GM19395 (cell line): ENCODE data around the gene P2RY14.
"Not testable (repeated sequence)": the region's sequence is repeated elsewhere in the genome, so short reads cannot be mapped to it uniquely, and the experiment has no call there.

Experiments
- ATAC-seq: cut with Tn5 transposase; IDR thresholded peaks from one replicate; pipeline ENCODE4 v1.9.1; 2021; ENCODE audit warnings: mild to moderate bottlenecking, moderate library complexity; ENCODE audit not compliant: unreplicated experiment

Gene P2RY14

DNA sequence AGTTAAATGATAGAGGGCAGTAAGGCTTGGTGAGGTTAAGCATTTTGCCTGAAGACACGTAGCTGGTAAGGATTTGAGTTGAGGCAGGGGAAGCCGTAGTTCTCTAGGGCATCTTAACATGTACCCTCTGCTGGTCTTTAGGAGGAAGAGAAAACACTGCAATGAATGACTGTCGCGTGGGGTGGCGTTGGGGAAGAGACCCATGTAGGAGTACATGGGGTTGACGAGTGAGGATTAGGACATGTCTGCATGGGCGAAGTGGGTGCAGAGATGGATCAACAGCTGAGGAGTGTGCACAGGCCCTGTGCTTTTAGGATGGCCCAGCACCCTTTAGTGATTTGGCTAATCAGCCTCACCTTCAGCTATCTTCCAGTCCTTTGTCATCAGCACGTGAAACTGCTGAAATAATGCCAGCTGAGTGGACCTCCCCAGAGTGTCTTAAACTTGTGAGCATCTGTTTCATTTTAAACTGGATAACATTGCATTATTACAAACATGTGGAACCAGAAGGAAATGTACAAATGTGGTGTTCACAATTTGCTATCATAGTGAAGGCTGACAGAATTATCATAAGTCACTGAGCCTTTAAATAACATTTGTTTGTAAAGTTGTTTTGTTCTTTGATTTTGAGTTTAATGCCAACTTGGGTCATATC lies 15.3 kb downstream of the P2RY14 start:
- ATAC-seq, result no peak

DNA sequence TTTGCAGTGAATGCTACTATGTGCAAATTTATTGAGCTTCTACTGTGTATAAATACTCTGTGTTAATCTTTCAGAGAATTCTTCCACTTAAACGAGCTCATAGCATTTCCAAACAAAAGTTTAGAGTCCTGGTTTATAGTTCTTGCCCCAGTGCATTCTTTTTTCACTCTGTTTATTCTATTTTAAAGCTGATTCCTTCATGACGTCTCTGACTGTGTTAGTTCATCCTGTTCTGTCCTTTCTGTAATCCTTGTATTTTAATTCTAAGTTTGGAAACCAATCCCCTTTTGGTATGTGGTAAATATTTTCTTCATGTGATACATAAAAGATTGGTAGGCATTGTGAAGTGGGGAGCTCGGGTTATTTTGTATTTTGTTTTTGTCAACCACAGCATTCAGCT lies 18.7 kb downstream of the P2RY14 start:
- no peak for ATAC-seq

DNA sequence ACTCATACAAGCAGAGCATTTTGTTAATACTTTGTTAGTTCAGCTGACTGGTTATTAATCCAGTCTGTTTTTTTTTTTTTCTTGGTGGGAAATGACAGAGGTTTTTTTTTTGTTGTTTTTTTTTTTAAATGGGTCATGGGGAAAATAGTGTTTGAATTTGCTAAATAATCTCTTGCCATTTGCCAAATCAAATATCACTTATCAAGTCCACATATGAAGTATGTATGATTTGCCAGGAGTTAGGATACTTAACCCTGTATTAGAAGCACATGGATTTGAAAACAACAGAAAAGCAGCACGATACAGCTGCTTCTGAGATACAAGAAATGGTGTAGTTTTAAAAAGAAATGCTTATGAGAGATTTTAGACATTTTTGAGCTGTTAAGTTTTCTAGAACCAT lies 21.6 kb downstream of the P2RY14 start:
- ATAC-seq, result no peak

DNA sequence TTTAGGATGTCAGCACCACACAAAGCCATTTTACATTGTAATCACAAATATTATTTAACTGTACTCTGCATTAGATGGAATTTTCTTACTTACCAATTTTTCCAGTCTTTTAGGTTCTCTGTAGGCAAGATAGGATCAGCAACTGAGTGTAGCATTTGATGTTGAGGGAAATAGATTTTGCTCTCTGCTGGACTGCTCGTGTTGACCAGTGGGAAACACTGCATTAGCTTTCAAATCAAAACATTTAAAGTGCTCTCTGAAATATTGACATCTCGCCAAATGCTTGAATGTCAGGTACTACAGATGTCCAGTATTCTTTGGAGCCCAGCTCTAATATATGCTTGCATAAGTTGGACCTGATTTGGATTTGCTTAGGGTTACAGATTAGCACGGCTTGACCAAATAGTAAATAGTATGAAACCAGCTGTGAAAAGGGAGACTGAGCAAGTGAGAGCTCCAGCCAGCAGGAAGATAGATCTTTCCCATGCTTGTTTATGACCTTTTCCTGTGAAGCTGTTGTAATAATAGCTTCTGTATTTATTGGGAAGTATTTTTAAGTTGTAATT lies 29.5 kb downstream of the P2RY14 start:
- no peak for ATAC-seq

DNA sequence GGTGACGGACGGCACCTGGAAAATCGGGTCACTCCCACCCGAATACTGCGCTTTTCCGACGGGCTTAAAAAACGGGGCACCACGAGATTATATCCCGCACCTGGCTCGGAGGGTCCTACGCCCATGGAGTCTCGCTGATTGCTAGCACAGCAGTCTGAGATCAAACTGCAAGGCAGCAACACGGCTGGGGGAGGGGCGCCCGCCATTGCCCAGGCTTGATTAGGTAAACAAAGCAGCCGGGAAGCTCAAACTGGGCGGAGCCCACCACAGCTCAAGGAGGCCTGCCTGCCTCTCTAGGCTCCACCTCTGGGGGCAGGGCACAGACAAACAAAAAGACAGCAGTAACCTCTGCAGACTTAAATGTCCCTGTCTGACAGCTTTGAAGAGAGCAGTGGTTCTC lies 36.3 kb downstream of the P2RY14 start:
- ATAC-seq, result not testable (repeated sequence)

DNA sequence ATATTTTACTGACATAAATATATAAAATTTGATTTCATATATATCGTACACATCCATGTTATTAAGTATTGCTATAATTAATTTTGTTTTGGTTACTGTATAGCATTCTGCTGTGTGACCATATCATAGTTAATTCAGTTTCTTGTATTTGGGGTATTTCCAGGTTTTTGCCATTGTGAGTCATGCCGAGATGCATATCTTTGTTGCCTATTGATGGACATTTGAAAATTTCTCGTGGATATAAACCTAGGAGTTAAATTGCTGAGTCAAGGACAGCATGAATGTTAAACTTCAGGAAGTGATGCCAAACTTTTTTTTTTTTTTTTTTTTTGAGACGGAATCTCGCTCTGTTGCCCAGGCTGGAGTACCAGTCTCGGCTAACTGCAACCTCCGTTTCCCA lies 41.6 kb downstream of the P2RY14 start:
- no peak for ATAC-seq

DNA sequence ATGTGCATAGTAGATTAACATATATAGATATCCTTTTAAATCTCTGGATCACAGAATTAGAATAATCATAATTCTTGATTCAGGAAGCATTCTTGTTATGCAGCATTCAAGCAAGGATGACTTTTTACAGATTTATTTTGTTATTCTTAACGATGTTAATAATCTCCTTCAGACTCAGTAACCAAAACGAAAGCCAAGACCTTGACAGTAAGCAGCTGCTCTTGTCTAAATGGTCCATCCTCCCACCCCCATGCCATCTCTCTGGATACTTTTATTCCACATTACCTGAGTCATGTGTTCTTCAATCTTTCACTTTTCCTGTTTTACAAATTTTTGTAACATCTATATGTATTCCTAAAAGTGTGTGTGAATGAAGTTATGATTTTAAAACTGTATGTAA lies 42.0 kb downstream of the P2RY14 start:
- no peak for ATAC-seq

DNA sequence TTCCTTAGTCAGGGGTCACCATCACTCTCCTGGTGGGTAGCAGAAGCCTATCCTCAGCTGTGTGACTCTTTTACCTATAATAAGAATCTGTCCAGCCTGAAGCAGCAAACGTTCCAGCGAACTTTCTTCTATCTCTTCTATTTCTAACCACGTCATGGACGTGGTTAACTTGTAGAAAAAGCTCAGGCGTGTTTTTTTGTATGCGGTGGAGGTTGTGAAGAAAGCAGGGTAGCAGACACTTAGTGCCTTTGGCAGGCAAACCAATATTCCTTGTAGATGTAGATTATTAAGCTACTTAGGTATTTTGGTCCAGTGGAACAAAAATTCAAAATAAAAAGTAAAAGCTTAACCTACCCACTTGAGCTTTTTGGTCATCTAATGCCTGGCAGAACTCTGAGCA lies 43.5 kb downstream of the P2RY14 start:
- ATAC-seq, result no peak

DNA sequence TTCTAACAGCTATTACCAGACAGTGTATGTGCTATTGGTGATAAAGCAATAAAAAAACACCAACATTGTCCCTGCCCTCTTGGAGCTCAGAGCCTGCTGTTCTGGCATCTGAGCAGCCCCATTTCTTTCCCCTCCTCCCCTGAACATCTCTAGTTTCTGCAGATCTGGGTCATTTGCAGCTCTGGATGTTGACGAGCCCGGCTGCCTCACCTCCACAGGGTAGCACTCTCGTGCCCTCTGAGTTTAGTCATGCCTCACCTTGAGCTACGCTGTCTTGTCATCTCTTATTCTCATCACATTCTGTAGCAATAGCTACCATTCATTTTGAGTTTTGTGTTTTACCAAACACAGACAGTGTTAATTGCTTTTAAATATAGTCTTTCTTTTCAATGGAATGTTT lies 45.4 kb downstream of the P2RY14 start:
- ATAC-seq, result no peak

DNA sequence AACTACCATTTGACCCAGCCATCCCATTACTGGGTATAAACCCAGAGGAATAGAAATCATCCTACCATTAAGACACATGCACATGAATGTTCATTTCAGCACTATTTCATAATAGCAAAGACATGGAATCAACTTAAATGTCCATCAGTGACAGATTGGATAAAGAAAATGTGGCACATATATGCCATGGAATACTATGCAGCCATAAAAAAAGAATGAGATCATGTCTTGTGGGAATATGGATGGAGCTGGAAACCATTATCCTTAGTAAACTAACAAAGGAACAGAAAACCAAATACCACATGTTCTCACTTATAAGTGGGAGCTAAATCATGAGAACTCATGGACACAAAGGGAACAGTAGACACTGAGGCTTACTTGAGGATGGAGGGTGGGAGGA lies 45.9 kb downstream of the P2RY14 start:
- not testable (repeated sequence) for ATAC-seq

DNA sequence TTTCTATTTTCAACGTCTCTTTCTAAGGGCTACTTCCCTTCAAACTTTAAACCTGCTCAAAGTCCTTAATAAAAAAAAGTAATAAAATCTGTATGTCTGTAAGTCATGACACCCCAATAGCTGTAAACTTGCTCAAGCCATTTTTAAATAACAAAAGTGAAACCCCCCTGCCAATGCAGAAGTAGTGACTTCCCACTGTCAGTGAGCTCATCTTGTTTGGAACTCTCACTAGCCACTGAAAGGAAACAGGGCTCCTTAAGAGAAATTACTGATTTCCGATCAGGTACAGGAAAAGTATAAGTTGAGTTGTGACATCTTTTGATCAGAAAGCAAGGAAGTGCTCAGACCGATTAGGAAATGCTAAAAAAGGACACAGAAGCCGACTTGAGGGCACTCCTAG lies 47.7 kb downstream of the P2RY14 start:
- peak; percentile 59 for ATAC-seq

DNA sequence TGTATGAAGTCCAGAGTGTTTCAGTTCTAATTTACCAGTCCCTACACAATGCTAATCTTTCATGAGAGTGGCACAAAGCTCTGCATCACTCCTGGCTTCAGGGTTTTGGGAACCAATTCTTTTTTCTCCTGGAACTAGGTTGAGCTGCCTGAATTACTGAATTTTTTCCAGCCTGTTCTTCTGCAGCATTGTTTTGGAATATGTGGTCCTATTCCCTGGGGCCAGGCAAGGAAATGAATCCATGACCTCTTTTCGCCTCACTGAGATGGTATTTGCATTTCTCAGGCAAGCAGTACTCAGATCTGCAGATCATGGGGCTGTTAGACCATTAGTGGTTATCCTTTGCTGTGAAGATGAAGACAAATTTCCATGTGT lies 49.7 kb downstream of the P2RY14 start:
- peak; percentile 29 for ATAC-seq

DNA sequence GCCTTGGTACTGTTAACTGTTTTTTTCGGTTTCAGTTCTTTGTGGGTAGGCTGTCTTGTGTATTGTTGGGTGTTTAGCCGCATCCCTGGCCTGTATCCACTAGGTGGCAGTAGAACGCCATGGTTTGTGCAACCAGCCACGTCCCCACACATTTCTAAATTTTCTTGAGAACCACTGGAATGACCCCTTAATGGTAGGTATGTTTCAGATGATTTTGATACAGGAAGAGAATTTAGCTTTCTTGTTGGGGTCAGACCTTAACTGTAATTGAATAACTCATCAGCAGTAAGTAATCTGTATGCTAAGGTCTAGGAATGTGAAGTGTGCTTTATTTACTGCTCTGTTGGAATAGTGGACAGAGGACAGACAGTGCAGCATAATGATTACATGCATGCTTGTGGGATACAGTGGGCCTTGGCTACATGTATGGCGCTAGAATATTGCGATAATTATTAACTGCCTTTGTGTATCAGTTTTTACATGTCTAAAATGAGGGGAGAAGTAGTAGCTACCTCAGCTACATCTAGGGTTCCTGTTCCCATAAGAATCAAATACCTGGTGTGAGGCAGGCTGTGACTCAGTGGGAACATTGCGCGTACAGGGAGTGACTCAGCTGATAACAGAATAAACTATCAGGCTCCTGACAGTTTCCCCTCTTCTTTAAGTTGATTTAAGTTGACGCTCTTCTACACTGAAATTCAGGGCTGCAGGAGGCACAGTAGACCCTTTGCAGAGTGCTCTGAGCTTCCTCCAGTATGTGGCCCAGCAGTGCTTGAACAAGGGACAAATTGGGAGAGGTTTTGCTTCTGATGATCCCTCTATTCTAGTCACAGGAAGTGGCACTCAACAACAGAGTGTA lies 50.3 kb downstream of the P2RY14 start:
- ATAC-seq, result peak; percentile 88

DNA sequence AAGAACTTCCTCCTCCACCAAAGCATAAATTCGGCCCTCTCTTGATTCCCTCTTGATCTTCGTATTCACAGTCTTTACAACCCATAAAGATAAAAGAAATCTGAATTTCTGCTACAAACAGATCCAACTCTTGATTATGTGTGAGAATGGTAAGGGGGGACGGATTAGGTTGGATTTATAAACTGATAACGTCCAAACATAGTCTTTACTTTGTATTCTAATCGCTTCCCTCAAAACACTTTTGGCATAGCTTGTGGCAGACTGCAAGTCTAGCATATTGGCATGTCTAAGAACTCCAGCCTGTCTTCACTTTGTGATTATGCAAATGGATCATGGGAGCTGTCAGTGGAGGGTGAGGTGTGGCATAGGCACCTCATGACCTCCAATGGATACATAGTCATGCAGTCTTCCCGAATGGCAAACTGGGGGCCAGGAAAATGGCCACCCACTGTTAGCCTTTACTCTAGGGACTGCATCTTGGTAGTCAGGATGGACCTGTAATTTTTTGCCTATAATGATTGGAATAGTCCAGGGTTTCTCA lies 51.0 kb downstream of the P2RY14 start:
- ATAC-seq, result peak; percentile 49

DNA sequence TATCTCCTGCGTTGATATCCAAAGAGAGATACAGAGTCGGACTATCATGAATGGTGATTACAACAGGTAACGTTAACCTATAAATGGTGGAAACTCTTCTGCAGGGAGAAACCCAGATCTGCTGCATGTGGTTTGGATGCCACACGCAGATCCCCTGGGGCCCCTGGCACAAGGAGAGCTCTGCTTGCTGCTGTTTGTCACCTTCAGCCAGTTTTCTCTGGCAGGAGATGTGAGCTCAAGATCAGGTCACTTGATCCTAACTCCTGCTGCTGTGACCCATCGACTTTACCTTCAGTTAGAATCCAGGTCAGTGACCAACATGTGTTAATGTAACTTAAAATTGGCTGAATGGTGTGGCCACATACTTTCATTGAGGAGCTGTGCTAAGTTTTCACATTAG lies 51.5 kb downstream of the P2RY14 start:
- no peak for ATAC-seq

DNA sequence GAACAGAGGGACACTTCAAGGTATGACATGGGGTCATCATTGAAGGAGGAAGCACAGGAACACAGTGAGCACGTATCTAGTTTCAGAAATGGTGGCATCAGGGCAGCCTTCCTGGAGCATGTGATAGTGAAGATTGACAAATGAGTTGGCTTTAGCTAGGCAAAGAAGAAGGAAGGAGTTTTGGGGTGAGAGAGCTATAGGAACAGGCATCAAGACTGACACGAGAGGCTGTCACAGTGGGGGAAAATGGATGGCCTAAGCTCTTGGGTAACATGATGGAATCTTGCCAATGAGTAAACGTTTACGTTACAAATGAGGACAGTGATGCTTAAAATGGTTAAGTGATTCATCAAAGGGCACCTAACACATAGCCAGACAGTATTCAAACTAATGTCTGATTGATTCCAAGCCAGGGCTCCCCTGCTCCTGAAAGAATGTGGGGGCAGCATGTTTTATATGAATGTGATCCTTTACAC lies 52.2 kb downstream of the P2RY14 start:
- no peak for ATAC-seq

DNA sequence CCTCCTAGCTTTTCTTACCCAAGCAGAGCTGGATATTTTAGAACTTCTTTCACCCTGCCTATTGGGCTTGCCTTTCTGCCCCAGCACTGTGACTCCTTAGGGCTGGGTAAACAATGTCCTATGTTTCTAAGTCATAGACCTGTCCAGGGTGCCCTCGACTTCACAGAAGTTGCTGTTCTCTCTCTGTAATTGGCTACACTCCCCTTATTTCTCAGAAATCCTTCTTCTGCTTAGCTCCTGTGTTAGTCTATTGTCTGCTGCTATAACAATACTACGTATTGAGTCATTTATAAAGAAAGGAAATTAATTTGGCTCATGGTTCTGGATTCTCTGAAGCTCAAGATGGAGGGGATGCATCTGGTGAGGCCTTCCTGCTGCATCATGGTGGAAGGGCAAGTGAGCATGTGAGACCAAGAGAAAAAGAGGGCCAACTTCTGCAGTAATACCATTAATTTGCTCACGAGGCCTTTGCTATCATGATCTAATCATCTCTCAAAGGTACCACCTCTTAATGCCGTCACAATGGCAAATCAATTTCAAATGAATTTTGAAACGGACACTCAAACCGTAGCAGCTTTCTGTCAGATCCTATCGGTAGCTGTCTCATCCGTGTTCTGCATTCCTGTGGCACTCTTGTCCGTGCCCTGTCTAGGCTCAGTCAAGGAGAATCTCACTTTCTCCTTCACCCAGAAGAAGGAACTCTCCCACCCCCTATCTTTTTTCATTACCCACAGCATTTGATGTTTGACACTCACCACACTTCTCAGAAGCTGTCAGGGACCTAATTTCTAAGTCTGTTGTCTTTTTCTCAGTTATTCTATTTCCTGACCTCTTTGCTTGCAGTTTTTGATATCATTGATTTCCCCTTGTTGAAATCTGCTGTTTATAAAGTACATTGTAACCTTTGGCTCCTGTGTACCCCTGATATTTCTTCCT lies 53.0 kb downstream of the P2RY14 start:
- ATAC-seq, result no peak

DNA sequence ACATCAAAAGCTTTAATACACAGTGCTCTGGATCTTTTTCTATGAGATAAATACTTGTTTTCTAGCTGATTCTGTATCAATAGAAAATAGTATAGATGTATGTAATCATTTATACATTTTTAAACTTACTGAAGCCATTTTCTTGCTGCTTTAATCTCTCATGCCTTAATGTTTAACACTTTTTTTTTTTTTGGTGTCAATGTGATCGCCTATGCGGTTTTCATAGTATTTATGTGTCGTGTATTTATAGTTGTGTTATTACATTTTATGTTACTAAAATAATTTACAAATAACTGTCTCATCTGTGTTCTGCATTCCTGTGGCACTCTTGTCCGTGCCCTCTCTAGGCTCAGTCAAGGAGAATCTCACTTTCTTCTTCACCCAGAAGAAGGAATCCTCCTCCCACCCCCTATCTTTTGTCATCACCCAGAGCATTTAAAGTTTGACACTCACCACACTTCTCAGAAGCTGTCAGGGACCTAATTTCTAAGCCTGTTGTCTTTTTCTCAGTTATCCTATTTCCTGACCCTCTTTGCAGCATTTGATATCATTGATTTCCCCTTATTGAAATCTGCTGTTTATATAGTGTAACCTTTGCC lies 54.0 kb downstream of the P2RY14 start:
- ATAC-seq, result no peak

DNA sequence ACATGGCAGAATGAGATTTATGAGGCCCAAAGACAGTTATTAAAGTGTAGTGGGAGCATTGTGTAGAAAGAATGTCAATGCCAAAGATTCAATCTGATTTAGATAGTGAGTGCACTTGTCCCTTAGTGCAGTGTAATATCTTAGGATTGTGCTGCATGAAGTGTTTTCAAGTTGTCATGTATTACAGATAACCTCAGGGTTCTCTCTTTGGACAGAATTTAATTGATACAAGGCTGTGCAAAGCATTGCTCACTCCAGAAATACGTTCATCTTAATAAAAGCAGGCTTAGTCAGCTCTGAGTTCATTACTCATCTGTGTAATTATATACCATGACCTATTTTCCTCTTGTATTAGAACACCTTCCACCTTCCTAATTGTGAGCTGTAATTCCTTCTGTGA lies 59.3 kb downstream of the P2RY14 start:
- no peak for ATAC-seq

DNA sequence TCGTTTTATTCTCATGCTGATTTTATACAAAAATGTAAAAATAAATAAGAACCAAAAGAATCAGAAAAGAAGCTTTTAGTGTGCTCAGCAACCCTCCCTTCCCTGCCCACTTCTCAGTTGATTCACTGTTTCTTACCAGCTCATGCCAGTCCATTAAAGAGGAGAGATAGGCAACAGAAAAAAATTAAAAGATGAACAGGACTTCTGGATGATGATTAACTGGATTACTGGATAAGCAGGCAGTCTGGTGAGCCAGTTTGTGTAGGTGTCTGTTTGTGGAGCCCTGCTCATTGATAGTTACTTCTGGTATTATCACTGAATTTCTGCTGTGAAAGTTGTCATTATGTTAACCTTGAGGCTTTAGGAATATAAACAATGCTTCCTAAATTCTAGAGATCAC lies 60.2 kb downstream of the P2RY14 start:
- ATAC-seq, result no peak
